Stimulated activated CD8-positive, alpha-beta memory T cell treated with anti-CD3 and anti-CD28 coated beads, Interleukin-15, amount 100 ng/mL, for 24 hours (primary cell): ENCODE results near the gene RIOK1.

Experiments used
- DNase-seq: peaks from one replicate; pipeline ENCODE4 v3.0.0-alpha.2; 2020; ENCODE audit warnings: low read depth

Gene RIOK1

GRCh38 chr6:7409740-7410139 is 20.1 kb downstream of the RIOK1 start:
- no peak for DNase-seq

DNA sequence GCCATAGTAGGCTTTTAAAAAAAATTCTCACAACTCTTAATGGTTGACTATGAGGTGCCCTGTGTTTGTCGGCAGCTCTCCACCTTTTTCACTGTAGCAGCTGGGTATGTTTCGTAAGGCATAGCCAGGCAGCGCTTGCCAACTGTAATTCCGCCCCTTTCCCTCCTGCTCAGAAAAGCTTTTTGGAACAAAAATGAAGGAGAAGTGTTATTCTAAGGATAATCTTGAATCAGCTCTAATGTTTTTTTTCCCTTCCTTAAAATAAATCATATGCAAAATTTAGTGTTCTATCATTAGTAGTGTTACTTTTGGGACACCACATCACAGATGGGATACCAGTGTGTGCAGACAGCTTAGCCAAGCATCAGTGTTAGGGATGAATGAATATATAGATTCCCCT is 21.2 kb downstream of the RIOK1 start:
- no peak for DNase-seq

DNA sequence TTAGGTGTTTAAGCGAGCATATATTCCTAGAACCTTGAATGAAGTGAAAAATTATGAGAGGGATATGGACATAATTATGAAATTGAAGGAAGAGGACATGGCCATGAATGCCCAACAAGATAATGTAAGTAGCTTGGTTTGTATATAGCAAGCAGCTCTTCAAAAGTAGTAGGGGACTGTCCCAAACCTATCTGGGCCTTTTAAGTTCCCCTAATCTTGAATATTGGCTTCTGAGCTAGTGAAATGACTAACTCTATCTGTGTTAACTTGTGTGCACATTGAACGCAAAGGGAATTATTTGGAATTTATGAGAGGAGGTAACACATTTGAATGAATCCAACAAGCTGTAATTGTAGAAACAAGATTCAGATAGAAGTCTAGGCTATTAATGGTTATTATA is 21.7 kb downstream of the RIOK1 start:
- DNase-seq, result no peak

- no peak for DNase-seq
Measured at GRCh38 chr6:7413151-7413823, 23.7 kb downstream of the RIOK1 start.

GRCh38 chr6:7414811-7415210 is 25.2 kb downstream of the RIOK1 start:
- no peak for DNase-seq

DNA sequence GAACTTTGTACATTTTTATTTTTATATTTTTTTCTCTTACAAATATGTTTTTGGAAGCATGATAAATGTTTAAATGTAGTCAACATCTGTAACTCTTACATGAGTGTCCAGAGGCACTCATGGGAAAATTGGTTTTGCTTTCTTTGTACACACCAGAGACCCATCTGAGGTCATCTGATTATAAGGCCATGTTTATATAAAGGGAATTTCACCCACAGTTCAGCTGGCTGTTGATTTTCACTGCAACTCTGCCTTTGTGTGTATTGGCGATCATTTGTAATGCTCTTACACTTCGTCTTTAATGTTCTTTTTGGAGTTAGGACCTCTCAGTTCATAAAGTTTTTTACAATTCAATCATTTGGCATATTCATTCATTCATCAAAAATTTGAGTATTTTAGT is 28.1 kb downstream of the RIOK1 start:
- no peak for DNase-seq

- DNase-seq, result no peak
Measured at GRCh38 chr6:7418238-7418905, 28.8 kb downstream of the RIOK1 start.

DNA sequence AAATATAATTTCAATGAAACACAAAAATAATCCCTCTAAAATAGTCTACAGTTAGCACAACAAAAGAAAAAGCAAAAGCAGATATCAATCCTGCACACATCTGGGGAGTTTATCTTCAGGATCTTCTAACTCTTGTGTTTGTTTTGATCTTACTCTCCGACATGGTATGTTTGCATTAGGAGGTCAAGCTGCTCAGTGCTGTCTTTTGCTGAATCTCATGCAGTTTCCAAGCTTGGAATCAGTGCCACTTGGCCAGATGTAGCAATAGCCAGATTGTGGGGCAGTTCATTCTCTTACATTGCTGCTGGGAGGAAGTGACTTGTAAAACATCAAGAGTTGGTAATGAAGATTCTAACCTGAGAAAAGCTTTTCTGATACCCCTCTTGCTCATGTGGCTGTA is 29.5 kb downstream of the RIOK1 start:
- DNase-seq, result no peak

DNA sequence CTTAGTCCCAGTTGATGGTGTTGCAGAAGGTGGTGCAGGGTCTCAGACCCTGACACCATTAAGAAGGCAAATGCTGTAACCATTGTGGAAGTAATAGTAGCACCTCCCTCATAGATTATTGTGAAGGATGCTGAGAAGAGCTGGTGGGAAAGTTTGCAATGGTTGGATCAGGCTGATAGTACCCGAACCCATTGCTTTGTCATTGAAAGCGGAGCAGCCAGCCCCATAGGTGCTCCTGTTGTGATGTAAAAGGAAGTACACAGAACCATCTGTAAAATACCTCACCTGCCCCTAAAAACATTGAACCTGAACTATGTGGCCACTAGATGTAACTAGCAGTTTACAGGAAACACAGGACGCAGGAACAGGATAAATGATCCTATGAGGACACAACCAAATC is 31.5 kb downstream of the RIOK1 start:
- no peak for DNase-seq

- no peak for DNase-seq
Measured at GRCh38 chr6:7424058-7424457, 34.5 kb downstream of the RIOK1 start.

- no peak for DNase-seq
Measured at GRCh38 chr6:7424967-7425807, 35.6 kb downstream of the RIOK1 start.

DNA sequence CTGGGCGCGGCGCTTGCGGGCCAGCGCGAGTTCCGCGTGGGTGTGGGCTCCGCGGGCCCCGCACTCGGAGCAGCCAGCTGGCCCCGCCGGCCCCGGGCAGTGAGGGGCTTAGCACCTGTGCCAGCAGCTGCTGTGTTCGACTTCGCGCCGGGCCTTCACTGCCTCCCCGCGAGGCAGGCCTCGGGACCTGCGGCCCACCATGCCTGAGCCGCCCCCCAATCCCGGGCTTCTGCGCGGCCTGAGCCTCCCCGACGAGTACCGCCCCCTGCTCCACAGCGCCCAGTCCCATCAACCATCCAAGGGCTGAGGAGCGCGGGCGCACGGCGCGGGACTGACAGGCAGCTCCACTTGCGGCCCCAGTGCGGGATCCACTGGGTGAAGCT is 36.2 kb downstream of the RIOK1 start:
- no peak for DNase-seq

DNA sequence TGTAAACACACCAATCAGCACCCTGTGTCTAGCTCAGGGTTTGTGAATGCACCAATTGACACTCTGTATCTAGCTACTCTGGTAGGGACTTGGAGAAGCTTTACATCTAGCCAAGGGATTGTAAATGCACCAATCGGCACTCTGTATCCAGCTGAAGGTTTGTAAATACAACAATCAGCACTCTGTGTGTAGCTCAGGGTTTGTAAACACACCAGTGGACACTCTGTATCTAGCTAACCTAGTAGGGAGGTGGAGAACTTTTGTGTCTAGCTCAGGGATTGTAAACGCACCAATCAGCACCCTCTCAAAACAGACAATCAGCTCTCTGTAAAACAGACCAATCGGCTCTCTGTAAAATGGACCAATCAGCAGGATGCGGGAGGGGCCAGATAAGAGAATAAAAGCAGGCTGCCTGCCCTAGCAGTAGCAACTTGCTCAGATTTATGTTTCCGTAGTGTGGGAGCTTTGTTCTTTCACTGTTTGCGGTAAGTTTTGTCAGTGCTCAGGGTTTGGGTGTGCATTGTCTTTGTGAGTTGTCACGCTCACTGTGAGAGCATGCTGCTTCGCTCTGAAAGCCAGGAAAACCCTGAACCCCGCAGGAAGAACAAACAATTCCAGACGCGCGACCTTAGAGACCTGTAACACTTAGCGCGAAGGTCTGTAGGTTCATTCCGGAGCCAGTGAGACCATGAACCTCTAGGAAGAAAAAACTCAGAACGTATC is 37.0 kb downstream of the RIOK1 start:
- no peak for DNase-seq

- no peak for DNase-seq
Measured at GRCh38 chr6:7431313-7431673, 41.7 kb downstream of the RIOK1 start.

- no peak for DNase-seq
Measured at GRCh38 chr6:7431674-7432390, 42.2 kb downstream of the RIOK1 start.

GRCh38 chr6:7432391-7433120 is 42.9 kb downstream of the RIOK1 start:
- DNase-seq, result no peak

- no peak for DNase-seq
Measured at GRCh38 chr6:7433121-7433617, 43.6 kb downstream of the RIOK1 start.

- no peak for DNase-seq
Measured at GRCh38 chr6:7434672-7435071, 45.1 kb downstream of the RIOK1 start.

- DNase-seq, result no peak
Measured at GRCh38 chr6:7438011-7438410, 48.4 kb downstream of the RIOK1 start.

DNA sequence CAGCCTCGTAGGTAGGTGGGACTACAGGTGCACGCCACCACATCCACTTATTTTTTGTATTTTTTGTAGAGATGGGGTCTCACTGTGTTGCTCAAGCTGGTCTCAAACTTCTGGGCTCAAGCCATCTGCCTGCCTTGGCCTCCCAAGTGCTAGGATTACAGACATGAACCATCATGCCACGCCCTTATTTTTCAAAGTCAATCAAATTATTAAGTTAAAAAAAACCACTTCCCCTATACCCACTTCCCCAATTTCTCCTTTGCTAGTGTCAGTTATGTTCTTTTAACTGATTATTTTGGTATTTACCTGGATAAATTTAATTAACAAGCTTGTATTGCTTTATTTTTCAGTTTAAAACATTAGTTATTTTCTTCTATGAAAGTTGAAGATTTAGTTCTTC is 49.6 kb downstream of the RIOK1 start:
- no peak for DNase-seq

- DNase-seq, result no peak
Measured at GRCh38 chr6:7440476-7440875, 50.9 kb downstream of the RIOK1 start.
